ENCODE measurements around the gene ANKLE1. TPM values are rescaled to one million over a fixed set of nuclear protein-coding genes. Genes with fewer than 3 reads are reported as not detected.

The ANKLE1 gene
- polyA plus RNA-seq, 1 of the 3 experiments (the other 2 are of a cell fraction): 2.6 TPM

- Histone ChIP-seq H3K27me3 (ENCODE audit: insufficient read depth) (no peaks in the 10 kb centered on the region), H3K4me3 (ENCODE audit: low read depth in 2 of 2, low read length in 1 of 2) (no peak overlapping the region), H3F3A (replicated peaks; ENCODE audit: insufficient read depth) (peaks cover 20% of the 10 kb centered on the region), H3K9me2 (no peaks in the 10 kb centered on the region), H3K27ac (ENCODE audit: low read depth in 2 of 2, low read length in 1 of 2) (no peak overlapping the region), H3K9ac (no peak overlapping the region), H3K9me3 (no peaks in the 10 kb centered on the region), H2AFZ (ENCODE audit: low read depth) (no peak overlapping the region), H3K79me2 (ENCODE audit: insufficient read depth) (peaks cover 84% of the 10 kb centered on the region), H3K4me1 (ENCODE audit: control insufficient read depth in 1 of 2, insufficient read depth in 2 of 2, low read depth in 1 of 2, low read length in 1 of 2) (peaks cover 2 to 22% of the 10 kb centered on the region in 2 experiments; a peak in 2 of 4 replicates), H3K4me2 (no peak overlapping the region), H3K36me3 (replicated peaks in 1 of 2; ENCODE audit: control insufficient read depth in 1 of 2, insufficient read depth in 2 of 2, low read length in 1 of 2) (peaks cover 3 to 7% of the 10 kb centered on the region in 2 experiments), H4K20me1 (ENCODE audit: insufficient read depth) (peaks cover 16% of the 10 kb centered on the region; the same call in 1 of the 2 replicates)
- no peak for DNase-seq
- CTCF ChIA-PET: no interaction called here
- 79% methylated on average over 22 of the region's 24 CpGs for WGBS (ENCODE audit: low lambda C conversion rate)
- POLR2A ChIA-PET: no interaction called here
- no peak for TF ChIP-seq EZH2phosphoT487 (IDR thresholded peaks at IDR 0.05; ENCODE audit: borderline replicate concordance, low read depth)
- no peak for TF ChIP-seq USF2 (IDR thresholded peaks at IDR 0.05; ENCODE audit: borderline replicate concordance, low read depth, low read length)
- TF ChIP-seq MAX (IDR thresholded peaks at IDR 0.05; ENCODE audit: low read depth): no peak
- no peak for TF ChIP-seq SIN3A (IDR thresholded peaks at IDR 0.05; ENCODE audit: borderline replicate concordance, low read depth, low read length)
- TF ChIP-seq TAF1 (IDR thresholded peaks at IDR 0.05; ENCODE audit: borderline replicate concordance, low read depth, low read length): no peak
- no peak for TF ChIP-seq PBX3 (IDR thresholded peaks at IDR 0.05)
- TF ChIP-seq MEF2A (IDR thresholded peaks at IDR 0.05; ENCODE audit: borderline replicate concordance, low read depth): no peak
- TF ChIP-seq REST (IDR thresholded peaks at IDR 0.05; ENCODE audit: low read depth, low read length): no peak
- no peak for TF ChIP-seq TEAD4 (IDR thresholded peaks at IDR 0.05; ENCODE audit: borderline replicate concordance, insufficient read depth)
- no peak for TF ChIP-seq CHD2 (IDR thresholded peaks at IDR 0.05; ENCODE audit: low read length, partially characterized antibody)
- no peak for TF ChIP-seq GABPA (IDR thresholded peaks at IDR 0.05; ENCODE audit: low read depth)
- no peak for TF ChIP-seq FOXM1 (IDR thresholded peaks at IDR 0.05; ENCODE audit: low read depth)
- no peak for TF ChIP-seq RFX5 (IDR thresholded peaks at IDR 0.05; ENCODE audit: low read length)
- TF ChIP-seq EP300 (IDR thresholded peaks at IDR 0.05; ENCODE audit: borderline replicate concordance in 1 of 2, low read depth in 1 of 2, low read length in 1 of 2): no peak
- TF ChIP-seq CTCF (IDR thresholded peaks at IDR 0.05): no peak
- TF ChIP-seq FOSL2 (IDR thresholded peaks at IDR 0.05; ENCODE audit: borderline replicate concordance, low read depth): no peak
- no peak for TF ChIP-seq IRF3 (IDR thresholded peaks at IDR 0.05; ENCODE audit: low read depth, low read length)
- no peak for TF ChIP-seq ZBTB33 (IDR thresholded peaks at IDR 0.05; ENCODE audit: borderline replicate concordance, low read depth)
- TF ChIP-seq NFIC (IDR thresholded peaks at IDR 0.05; ENCODE audit: borderline replicate concordance): no peak
These were observed 41.5 kb upstream of the ANKLE1 start for GRCh38 chr19:17240062-17240752.

Measured in SK-N-SH (cell line).